Fibroblast of skin of left biceps (primary cell): ENCODE data around the gene TBC1D4.

ENCODE experiments used
- DNase-seq, 2 experiments: peaks; one replicate each; pipeline ENCODE4 v3.0.0-alpha.2; 2013; ENCODE audit warnings: low read depth in 2 of 2

Gene TBC1D4

GRCh38 chr13:75384879-75385707 is 96.9 kb downstream of the TBC1D4 start:
- DNase-seq = no peak

DNA sequence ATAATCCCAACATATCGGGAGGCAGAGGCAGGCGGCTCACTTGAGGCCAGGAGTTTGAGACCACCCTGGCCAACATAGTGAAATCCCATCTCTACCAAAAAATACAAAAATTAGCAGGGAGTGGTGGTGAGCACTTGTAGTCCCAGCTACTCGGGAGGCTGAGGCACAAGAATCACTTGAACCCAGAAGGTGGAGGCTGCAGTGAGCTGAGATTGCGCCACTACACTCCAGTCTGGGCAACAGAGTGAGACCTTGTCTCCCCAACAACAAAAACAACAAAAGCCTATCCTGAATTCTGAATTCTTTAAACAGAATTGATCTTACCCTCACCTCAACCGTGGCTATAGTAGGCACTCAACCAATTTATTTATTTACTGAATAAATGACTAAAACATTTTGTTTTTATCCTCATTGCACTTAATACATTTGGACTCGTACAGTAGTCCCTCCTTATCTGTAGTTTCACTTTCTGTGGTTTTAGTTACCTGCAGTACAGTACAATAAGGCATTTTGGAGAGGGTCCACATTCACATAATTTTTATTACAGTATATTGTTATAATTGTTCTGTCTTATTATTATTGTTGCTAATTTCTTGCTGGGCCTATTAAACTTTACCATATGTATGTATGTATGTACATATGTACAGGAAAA is 98.8 kb downstream of the TBC1D4 start:
- DNase-seq = no peak

- no peak for DNase-seq
Observed at GRCh38 chr13:75378301-75378700, 103.7 kb downstream of the TBC1D4 start.

DNA sequence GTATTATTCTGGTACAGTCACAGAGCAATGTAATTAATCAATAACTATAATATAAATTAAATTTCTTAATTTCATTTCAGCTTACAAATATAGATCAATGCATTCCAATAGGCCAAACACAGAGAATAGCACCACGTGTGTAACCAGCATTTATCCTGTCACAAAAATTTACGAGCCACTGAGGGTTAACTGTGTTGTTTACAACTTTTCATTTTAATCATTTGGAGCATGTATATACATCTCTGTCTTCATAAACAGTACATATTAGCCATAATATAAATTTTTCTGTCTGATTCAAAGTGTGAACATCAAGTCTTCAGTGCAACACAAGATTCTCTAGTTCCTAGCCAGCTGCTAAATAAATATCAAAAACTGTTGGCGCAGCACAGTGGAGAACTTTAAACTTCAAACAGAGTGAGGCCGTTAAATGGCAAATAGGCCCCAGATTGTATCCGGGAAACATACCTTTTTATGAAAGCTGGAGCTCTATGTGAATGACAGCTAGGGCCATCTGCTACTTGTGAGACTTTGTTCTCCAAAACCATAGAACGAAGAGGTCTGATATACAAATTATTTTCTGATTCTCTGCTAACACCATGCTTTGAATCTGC is 105.1 kb downstream of the TBC1D4 start:
- no peak for DNase-seq

- no peak for DNase-seq
Observed at GRCh38 chr13:75375329-75375728, 106.6 kb downstream of the TBC1D4 start.

GRCh38 chr13:75373988-75374387 is 108.0 kb downstream of the TBC1D4 start:
- DNase-seq = no peak

DNA sequence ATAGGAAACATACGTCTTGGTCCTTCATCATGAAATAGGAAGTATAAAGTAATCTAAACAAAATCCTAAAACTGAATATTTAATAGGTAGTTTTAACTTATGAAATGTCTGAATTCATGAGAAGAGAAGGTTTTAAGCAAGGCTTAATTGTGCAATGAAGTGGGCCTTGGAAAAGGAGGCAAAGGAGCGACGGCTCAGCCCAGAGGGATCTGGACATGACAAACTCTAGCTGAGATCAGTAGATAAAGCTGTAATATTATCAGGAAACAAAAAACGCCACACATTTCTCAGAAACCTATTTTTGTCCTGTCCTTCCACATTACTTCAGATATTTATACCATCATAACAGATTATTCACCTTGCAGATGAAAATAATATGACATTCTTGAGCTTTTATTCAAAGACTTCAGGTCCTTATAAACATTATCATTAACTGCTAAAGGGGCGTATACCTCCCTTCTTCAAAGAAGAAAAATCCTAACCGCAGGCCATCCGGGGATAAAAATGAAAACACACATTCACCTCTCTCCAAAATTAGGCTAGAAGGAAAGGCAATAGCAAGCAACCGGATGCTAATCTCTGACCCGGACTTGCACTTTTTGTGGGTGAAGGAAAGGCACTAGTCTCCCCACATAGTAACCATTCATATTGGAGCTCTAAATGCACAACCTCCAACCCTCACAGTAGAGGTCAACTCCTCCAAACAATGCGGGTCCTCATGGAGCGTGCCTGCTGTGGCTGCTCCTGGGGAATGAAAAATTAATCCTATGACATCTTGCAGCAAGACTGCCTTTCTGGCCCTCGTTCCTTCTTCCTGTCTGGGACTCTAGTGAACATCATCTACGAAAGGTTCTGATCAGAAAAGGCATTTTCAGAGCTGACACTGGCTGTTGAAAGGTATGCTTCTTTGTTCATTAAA is 108.8 kb downstream of the TBC1D4 start:
- no peak for DNase-seq

- DNase-seq = no peak
Observed at GRCh38 chr13:75372517-75372916, 109.5 kb downstream of the TBC1D4 start.

DNA sequence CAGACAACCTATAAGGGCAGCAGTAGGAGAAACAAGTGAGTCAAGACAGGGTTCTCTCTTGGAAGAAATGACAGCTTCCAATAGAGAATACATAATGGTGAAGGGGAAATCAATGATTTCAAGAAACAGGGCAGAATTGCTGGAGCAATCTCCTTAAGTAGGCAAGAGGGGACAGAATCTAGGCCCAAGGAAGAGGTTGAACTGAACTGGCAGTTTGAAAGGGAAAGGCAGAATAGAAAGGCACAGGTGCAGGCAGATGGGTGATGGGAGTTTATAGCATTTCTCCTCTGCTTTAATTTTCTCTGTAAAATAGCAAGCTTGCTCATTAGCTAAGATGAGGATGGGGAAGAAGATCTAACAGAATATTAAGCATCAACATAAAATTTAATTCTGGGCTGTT is 110.8 kb downstream of the TBC1D4 start:
- DNase-seq = no peak

DNA sequence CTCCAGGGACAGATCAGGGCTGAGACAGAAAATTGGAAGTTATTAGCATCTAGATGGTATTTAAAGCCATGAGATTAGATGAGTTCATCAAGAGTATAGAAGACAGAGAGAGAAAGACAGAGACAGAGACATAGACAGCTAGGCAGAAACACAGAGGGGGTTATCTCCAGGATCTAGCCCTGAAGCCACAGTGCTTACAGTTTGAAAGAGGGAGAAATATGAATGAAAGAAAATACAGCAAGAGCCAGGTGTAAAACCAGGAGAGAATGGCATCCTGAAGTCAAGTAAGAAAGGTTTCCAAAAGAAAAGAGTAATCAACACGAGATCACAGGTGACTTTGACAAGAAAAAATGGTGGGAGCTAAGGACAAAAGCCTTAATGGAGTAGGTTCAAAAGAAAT is 111.2 kb downstream of the TBC1D4 start:
- DNase-seq = no peak

DNA sequence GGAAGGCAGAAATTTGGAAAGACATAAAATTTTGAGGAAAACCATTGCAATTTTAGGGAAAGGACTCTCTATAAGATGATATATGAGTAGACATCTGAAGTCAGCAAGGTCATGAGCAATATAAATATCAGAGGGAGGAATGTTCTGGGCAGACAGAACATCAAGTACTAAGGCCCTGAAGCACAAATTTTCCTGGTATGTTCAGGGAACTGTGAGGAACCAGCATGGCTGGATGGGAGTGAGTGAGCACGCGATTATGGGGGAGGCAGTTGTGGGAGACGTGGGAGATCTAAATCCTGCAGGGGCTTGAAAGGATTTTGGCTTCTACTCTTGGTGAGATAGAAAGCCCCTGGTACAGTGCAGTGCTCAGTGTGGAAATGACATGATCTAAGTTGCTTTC is 112.0 kb downstream of the TBC1D4 start:
- DNase-seq = no peak

DNA sequence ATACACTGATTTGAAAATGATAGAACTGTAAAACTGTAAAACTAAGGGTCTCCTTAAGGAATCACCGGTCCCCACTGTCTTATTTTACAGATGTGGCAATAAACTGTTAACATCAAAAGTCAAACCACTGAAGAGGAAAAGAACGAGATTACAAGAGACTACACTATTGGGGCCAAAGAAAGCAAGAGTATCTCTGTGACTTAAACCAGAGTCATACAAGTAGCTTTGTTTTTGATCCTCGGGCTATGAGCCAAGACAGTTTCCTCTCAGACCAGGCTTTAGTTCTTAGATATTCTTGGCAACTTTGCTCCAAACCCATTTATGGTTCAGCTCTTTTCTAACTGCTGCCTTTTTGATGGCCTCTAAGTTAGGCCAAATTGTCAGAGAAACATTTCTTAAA is 113.8 kb downstream of the TBC1D4 start:
- peak; percentile 42 to 46 for DNase-seq

GRCh38 chr13:75366380-75367280 is 115.3 kb downstream of the TBC1D4 start:
- DNase-seq = no peak

DNA sequence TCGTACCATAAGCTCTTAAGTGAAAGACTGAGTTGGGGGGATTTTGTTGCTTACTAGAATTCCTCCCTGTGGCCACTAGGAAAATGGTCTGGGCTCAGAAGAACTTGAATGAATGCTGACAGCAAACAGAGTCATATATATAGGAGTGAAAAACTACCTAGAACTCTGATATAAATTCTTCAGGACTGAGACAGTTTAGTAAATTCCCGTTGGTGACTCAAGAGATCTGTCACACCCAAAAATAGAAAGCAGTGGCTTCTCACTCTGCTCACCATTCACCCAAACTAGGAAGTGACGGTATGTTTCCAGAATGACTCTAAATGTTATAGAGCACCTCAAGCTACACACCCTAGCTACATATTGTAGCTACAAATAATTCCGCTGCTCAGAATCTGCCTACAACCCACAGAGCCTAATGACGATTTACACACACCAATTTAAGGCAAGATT is 116.2 kb downstream of the TBC1D4 start:
- DNase-seq = peak; percentile 40 to 44

DNA sequence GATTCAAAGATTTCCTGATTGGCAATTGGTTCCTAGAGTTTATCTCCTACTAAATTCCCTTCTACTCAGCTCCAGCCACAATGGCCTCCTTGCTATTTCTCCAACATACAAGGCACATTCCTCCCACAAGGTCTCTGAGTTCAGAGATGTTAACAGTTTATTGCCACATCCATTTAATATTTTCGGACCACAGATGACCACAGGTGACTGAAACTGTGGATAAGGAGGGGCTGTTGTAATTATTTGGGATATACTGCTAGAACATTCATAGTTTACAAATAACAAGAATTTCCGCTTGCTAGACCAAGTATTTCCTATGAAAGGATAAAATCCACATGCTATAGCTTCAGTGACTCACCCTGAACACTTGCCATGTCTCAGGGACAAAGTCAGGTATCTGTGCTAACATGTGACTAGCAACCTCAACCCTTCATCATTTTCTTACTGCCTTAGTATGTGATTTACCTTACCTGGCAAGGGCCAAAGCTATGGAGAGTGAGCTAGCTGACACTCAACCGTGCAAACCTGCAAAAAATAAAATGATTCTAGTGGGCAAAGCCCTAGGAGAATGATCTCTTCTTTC is 117.7 kb downstream of the TBC1D4 start:
- DNase-seq = no peak

- no peak for DNase-seq
Observed at GRCh38 chr13:75363371-75363770, 118.6 kb downstream of the TBC1D4 start.

DNA sequence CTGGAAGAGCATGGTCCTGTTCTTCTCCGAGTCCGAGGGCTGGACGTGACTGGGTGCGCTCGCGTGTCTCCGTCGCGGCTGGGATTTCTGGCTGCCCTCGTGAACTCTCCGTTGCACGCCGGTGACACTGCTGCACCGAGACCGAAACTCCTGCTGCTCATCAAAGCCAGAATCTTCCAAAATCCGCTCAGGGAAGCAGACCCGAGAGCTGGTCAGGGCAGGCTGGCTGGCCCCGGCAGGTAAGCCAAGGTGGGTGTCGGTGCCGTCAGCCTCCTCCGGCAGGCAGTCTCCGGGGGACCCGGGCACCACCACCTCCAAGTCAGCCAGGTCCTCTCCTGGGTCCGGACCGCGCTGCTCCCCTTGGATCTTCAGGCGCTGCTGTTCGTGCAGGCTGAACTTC is 119.9 kb downstream of the TBC1D4 start:
- DNase-seq = no peak

DNA sequence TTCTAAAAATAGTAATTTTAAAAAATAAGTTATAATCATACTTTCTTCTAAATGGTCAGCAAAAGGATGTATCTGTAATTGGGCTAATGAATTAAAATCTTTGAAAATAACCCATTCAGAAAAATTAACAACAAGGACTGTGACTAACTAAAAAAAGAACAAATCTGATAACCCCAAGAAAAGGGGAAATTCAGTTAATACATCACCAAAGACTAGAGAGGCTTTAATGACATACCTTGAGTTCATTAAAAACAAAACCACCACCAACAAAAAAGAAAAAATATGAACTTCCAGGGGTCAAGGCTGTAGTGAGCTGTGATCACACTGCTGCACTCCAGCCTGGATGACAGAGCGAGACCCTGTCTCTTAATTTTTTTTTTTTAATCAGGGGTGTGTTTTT is 121.8 kb downstream of the TBC1D4 start:
- DNase-seq = no peak

DNA sequence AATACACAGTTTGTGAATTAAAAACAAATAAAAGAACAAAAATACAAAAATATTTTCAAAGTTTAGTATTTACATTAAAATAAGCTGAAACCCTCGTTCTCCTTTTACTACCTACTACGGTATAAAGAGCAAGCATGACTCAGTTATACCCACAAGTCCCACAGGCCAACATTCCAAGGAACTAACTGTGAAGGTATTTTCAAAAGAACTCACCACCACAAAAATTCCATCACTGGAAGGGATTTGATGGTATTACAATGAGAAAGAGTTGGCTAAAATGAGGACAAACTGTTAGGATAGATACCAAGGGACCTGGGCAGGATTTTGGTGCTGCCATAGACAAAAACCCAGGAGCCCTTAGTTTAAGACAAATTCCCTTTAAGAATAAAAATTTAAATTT is 122.7 kb downstream of the TBC1D4 start:
- DNase-seq = peak; percentile 81

- peak in 1 of 2 experiments; percentile 35 for DNase-seq
Observed at GRCh38 chr13:75357576-75358289, 124.2 kb downstream of the TBC1D4 start.
